HL-60 (cell line): ENCODE results near the gene GTPBP8.

Experiments
- DNase-seq, 2 experiments: peaks; one replicate each; pipeline ENCODE4 v3.0.0-alpha.2; 2010 to 2020; ENCODE audit warnings: low read depth in 1 of 2, low spot score in 1 of 2
- H3K27ac ChIP-seq: fragments of 250-450 bp; sonication (Bioruptor Pico); replicated peaks from 2 replicates; pipeline ENCODE4 v1.5.1; 2020; ENCODE audit warnings: mild to moderate bottlenecking, moderate library complexity
- H3K27me3 ChIP-seq: fragments of 250-450 bp; sonication (Bioruptor Pico); 2 replicates; pipeline ENCODE4 v1.5.1; 2021; ENCODE audit warnings: mild to moderate bottlenecking, moderate library complexity; ENCODE audit not compliant: insufficient read depth, poor library complexity, severe bottlenecking
- H3K4me3 ChIP-seq: replicated peaks from 2 replicates; pipeline ENCODE4 v1.5.1; 2011; ENCODE audit warnings: mild to moderate bottlenecking, control low read depth, low read length; ENCODE audit not compliant: insufficient read depth
- GABPA ChIP-seq: IDR thresholded peaks from 2 replicates; pipeline ENCODE4 v1.6.1; 2012; ENCODE audit warnings: low read depth
- POLR2AphosphoS5 ChIP-seq: IDR thresholded peaks from 2 replicates; pipeline ENCODE4 v1.6.1; 2012; ENCODE audit warnings: low read depth
- SPI1 ChIP-seq: IDR thresholded peaks from 2 replicates; pipeline ENCODE4 v1.6.1; 2012; ENCODE audit warnings: low read depth, mild to moderate bottlenecking, borderline replicate concordance
- TF ChIP-seq, protein P1 (sequence below): IDR thresholded peaks from 2 replicates; pipeline ENCODE4 v1.6.1; 2012; ENCODE audit warnings: low read depth; ENCODE audit not compliant: insufficient replicate concordance
- TF ChIP-seq, protein P2 (sequence below): IDR thresholded peaks from one replicate; pipeline ENCODE4 v1.5.1; 2011; ENCODE audit warnings: low read length, control low read depth, inconsistent platforms; ENCODE audit not compliant: insufficient read depth

Gene GTPBP8

DNA sequence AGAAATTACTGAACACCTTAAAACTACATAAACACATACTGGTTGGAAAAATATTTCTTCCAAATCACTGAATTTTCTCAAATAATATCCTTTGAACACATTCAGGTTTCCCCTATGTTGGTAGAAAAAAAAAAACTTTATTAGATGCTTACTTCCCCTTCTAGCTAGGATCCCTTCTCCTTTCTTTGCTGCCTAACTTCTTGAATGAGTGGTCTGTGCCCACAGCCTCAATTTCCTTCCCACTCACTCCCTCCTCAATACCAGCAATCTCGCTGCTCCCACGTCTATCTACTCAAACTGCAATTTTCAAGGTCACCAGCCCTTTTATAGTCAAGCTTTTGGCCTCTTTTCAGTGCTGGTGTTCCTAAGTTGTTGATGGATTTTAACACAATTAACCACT is 24.2 kb upstream of the GTPBP8 start:
- TF ChIP-seq GABPA, result no peak
- TF ChIP-seq, protein P1, sequence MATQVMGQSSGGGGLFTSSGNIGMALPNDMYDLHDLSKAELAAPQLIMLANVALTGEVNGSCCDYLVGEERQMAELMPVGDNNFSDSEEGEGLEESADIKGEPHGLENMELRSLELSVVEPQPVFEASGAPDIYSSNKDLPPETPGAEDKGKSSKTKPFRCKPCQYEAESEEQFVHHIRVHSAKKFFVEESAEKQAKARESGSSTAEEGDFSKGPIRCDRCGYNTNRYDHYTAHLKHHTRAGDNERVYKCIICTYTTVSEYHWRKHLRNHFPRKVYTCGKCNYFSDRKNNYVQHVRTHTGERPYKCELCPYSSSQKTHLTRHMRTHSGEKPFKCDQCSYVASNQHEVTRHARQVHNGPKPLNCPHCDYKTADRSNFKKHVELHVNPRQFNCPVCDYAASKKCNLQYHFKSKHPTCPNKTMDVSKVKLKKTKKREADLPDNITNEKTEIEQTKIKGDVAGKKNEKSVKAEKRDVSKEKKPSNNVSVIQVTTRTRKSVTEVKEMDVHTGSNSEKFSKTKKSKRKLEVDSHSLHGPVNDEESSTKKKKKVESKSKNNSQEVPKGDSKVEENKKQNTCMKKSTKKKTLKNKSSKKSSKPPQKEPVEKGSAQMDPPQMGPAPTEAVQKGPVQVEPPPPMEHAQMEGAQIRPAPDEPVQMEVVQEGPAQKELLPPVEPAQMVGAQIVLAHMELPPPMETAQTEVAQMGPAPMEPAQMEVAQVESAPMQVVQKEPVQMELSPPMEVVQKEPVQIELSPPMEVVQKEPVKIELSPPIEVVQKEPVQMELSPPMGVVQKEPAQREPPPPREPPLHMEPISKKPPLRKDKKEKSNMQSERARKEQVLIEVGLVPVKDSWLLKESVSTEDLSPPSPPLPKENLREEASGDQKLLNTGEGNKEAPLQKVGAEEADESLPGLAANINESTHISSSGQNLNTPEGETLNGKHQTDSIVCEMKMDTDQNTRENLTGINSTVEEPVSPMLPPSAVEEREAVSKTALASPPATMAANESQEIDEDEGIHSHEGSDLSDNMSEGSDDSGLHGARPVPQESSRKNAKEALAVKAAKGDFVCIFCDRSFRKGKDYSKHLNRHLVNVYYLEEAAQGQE, result no peak
- no peak for TF ChIP-seq POLR2AphosphoS5
- TF ChIP-seq, protein P2, sequence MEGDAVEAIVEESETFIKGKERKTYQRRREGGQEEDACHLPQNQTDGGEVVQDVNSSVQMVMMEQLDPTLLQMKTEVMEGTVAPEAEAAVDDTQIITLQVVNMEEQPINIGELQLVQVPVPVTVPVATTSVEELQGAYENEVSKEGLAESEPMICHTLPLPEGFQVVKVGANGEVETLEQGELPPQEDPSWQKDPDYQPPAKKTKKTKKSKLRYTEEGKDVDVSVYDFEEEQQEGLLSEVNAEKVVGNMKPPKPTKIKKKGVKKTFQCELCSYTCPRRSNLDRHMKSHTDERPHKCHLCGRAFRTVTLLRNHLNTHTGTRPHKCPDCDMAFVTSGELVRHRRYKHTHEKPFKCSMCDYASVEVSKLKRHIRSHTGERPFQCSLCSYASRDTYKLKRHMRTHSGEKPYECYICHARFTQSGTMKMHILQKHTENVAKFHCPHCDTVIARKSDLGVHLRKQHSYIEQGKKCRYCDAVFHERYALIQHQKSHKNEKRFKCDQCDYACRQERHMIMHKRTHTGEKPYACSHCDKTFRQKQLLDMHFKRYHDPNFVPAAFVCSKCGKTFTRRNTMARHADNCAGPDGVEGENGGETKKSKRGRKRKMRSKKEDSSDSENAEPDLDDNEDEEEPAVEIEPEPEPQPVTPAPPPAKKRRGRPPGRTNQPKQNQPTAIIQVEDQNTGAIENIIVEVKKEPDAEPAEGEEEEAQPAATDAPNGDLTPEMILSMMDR, result no peak
- peak; percentile 38; the same call in 1 of the 2 replicates for TF ChIP-seq SPI1
- H3K27me3 ChIP-seq, result no peaks in the 10 kb centered on the region

DNA sequence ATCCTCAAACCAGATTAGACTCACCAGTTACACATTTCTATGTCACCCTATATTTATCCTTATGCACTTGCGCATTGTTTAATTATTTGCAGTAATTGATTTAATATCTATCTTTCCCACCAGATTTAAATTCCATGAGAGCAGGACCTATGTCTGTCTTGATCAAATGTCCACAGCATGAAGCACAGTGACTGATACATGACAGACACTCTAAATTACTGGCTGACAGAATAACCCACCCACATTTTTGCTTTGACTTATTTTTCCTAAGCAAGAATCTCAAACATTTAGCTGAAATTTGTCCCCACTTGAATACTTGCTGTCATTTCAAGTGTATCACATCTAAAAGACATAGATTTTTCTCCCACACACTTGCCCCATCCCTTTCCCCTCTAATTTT is 23.4 kb upstream of the GTPBP8 start:
- Histone ChIP-seq H3K27ac (peak overlapping the region; percentile 46), H3K27me3 (no peaks in the 10 kb centered on the region), H3K4me3 (no peak overlapping the region)
- DNase-seq, result no peak
- TF ChIP-seq, protein P1, result no peak

More for the DNA sequence above, 24.2 kb upstream of the GTPBP8 start:
- Histone ChIP-seq H3K4me3 (no peak overlapping the region), H3K27ac (peak overlapping the region; percentile 46)
- DNase-seq, result peak; percentile 24 to 42

DNA sequence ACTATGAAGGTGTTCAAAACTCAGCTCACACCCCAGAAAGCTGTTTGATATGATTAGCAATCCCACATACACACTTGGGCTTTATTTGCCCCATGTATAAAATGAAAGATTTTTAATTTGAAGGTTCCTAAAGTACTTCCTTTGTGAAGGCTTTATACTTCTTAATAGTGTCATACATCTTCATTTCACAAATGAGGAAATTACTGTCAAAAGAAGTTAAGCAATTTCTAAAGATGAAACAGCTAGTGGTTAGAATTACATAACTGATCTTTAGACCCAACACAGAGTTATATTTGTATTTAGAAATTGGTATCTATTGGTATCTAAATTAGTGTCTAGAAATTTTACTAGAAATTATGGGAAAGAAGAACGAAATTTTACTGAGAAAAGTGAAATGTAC is 23.0 kb upstream of the GTPBP8 start:
- Histone ChIP-seq H3K27me3 (no peaks in the 10 kb centered on the region), H3K4me3 (no peak overlapping the region), H3K27ac (peak overlapping the region; percentile 46)
- TF ChIP-seq POLR2AphosphoS5 (no peak), SPI1 (no peak), GABPA (no peak)
- TF ChIP-seq, protein P1, result no peak
- TF ChIP-seq, protein P2, result no peak
- DNase-seq, result peak in 1 of 2 experiments; percentile 60

DNA sequence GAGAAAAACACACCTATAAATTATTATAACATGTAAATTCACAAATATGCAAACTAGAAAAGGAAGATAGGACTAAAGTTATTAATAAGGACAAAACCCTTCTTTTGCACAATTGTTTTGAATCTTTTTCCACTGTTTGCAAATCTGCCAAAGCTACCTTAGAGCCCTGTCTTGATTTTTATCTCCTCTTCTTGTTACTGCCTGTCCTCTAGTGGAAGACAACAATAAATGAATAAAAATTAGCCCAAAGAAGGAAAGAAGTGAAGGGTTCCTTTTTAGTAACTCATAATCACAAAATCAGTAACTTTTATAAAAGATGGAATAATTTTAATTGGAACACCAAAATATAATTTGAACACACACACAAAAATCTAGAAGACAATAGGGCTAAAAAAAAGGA is 18.6 kb upstream of the GTPBP8 start:
- no peak for DNase-seq
- TF ChIP-seq, protein P1, result no peak
- TF ChIP-seq SPI1, result no peak
- TF ChIP-seq GABPA, result no peak
- TF ChIP-seq POLR2AphosphoS5, result no peak
- TF ChIP-seq, protein P2, result no peak
- no peak overlapping the region for H3K27ac ChIP-seq
- no peak overlapping the region for H3K4me3 ChIP-seq
- H3K27me3 ChIP-seq, result no peaks in the 10 kb centered on the region
